NCI-H146 (cell line): Measurements from ENCODE around the gene RPL27.
"Not testable (repeated sequence)": the region's sequence is repeated elsewhere in the genome, so short reads cannot be mapped to it uniquely, and the experiment has no call there.

Experiments
- DNase-seq: peaks from one replicate; lab custom pipeline; 2025; lab: John Stamatoyannopoulos, UW

RPL27 gene

DNA sequence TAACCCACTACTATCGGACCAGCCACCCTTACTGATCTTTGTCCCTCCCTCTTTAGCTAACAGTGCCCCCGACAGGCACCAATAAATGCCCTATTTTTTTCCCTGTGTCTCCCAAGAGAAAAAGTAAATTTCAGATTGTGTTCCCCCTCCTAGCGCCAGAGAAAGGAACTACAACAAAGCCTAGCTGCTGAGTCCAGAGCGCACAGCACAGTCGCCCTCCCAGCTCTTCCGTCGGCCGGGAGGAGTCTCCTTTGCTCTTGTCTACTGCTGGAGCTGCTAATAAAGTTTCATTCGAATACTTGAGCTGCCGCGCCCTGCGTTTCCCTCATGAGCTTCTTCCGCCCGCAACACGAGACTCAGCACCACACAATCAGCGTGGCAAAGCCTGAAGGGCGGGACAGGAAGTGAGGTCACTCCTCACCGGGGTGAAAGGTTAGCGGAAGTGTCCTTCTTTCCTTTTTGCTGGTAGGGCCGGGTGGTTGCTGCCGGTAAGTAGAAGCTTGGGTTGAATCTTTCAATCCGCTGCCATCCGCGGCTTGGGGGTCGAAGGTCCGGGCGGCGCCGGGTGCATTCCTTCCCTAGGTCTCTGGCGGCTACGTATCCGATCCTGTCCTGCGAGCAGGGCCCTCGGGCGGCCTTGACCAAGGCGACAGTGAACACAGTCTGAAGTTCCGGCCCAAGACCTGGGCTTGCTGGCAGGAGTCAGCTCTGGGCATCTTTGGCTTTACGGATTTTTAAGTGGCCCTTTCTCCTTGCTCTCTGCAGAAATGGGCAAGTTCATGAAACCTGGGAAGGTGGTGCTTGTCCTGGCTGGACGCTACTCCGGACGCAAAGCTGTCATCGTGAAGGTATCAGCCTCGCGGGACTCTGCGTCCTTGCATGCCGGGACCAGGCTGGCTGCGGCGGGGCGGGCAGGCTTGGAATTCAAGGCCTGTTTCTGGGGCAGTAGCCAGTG, at the start of gene RPL27:
Gene RPL27 (plus strand): TSS at position 436 of the 955 bp plus-strand sequence. CDS start 332 bp downstream, at position 768.
- DNase-seq: peak; percentile 99

DNA sequence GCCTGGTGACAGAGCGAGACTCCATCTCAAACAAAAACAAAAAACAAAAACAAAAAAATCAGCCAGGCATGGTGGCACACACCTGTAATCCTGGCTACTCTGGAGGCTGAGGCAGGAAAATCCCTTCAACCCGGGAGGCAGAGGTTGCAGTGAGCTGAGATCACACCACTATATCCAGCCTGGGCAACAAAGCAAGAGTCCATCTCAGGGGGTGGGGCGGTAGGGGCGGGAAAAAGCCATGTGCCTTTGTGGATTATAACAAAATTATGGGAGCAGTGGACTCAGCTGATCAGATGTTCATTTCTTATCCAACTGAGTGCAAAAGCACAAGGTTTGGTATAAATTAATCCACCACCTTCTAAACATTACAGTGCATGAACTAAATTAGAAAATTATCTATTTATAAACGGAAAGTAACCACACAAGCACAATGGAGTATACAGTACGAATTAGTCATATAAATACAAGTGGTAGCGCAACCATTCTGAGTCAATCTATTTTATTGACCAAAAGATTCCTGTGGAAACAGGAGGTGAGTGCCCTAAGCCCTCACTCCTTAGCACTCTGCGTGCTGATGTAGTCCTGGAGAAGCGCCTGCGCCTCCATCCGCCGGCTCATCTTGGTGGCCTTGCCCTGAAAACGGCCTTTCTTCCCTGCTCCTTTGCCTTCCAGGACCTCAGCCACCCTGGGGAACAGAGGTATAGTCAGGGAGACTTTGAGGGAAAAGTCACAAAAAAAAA, 48.0 kb upstream of the RPL27 start:
- no peak for DNase-seq

DNA sequence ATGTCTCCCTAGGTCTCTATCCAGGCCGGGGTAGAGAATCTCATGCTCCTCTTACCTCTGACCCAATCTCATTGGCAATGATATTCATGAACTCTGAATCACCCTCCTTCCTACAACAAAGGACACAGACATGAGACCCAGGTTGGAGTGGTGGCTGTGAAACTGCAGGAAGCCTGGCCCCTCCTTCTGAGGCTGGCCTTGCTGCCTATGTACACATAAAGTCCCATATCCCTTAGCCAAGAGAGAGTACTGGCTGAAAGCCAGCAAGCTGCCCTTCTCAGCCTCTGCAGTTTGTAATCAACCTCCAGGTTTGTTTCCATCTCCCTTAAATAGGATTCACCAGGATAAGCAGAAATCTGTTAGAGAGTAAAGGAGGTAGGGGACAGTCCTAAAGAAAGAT, 44.5 kb upstream of the RPL27 start:
- no peak for DNase-seq

DNA sequence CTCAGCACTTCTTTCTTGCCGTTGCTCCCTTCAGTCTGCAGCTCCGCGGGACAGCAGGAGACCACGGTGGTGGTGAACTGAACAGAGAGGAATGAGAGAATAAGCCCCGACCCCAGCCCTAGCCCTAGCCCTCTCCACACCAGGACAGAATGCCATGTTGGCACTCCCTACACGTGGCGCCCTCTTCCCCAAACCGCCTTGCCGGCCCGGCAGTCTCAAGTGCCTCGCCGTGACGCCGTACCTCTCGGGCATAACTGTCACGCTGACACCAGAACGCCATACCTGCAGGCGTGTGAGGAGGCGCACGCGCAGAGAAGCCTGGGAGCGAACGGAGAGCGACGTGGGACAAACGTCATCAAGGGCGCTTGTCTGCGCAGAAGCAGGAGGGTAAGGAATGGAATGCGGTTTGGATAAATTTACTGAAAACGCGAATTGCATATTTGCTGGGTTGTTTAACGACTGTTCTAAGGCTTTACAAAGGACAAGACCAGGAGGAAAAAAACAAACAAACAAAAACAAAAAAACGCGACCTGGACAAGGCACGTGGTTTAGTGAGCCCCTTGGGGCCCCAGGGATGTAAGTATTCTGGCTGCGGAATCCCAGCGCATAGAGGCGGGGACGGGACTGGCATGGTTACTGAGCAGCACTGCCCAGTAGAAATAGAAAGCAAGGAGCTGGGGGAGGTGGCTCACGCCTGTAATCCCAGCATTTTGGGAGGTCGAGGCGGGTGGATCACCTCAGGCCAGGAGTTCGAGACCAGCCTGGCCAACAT, 33.9 kb upstream of the RPL27 start, which contains the start of gene AARSD1:
Gene AARSD1 (minus strand): TSS at position 294 of the 772 bp plus-strand sequence. CDS start 14 bp downstream, at position 280.
- DNase-seq: peak; percentile 91

DNA sequence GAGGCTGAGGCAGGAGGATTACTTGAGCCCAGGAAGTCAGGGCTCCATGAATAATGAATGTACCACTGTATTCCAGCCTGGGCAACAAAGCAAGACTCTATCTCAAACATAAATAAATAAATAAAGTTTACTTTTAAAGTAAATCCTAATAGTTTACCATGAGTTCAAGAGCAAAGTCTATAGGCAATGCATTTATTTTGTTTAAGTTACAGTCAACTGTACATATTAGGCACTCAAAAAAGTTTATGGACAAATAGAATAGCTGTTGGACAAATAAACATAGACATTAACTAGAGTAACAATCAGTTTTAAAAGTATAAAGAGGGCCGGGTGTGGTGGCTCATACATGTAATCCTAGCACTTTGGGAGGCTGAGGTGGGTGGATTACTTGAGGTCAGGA, 30.3 kb upstream of the RPL27 start:
- no peak for DNase-seq

DNA sequence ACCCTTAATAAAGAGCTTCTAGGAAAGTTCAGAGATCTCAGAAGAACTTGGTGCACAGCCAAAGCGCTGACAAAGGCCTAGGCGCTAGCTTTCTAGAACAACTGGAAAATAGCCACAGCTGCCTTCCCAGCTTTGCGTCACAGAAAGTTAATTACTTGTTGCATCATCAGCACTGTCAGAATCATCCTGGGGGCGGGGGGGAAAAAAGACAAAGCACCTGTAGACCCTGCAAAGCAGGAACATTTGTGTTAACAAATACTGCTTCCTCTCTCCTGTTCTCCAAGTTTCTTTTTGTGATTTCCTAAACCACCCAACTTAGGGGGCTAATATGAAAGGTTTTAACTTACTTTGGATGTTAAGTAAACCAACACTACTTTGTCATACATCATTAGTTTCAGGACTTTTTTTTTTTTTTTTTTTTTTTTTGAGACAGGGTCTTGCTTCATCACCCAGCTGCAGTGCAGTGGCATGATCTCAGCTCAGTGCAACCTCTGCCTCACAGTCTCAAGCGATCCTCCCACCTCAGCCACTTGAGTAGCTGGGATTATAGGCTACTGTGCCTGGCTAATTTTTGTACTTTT, 29.1 kb upstream of the RPL27 start:
- DNase-seq: no peak

DNA sequence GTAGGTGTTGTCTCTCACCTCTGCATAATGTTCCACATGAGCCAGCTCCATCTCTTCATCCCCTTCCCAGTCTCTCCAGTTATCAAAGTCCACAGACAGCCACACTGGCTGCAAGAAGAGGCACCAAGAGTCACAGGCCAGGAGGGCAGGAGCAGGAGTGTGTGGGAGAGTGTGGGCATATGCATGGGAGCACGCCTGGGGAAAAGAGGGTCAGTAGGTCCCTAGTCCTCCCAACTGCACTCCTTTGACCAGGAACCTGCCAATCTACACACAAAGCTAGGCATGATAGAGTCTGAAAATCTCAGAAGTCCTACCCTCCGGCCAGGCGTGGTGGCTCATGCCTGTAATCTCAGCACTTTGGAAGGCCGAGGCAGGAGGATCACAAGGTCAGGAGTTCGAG, 26.6 kb upstream of the RPL27 start:
- DNase-seq: no peak

DNA sequence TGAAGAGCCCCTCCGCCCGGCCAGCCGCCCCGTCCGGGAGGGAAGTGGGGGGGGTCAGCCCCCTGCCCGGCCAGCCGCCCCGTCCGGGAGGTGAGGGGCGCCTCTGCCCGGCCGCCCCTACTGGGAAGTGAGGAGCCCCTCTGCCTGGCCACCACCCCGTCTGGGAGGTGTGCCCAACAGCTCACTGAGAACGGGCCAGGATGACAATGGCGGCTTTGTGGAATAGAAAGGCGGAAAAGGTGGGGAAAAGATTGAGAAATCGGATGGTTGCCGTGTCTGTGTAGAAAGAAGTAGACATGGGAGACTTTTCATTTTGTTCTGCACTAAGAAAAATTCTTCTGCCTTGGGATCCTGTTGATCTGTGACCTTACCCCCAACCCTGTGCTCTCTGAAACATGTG, 24.9 kb upstream of the RPL27 start:
- not testable (repeated sequence) for DNase-seq

DNA sequence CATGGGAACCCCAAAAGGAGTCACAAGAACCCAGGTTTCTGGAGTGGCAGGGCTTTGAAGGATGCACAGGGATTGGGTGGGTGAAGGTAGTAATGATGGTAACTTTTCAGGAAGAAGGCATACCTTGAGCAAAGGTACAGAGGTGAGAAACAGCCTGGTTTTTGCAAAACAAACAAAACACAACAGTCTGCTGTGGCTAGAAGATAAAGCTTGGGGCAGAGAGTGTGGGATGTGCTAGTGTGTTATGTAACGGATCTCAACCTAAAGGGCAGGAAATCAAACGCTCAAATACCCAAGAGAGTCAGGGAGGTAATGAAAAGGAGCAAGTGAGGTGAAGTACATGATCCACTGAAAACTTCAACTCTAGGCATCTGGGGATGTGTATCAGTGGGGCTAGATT, 23.0 kb upstream of the RPL27 start:
- DNase-seq: no peak

DNA sequence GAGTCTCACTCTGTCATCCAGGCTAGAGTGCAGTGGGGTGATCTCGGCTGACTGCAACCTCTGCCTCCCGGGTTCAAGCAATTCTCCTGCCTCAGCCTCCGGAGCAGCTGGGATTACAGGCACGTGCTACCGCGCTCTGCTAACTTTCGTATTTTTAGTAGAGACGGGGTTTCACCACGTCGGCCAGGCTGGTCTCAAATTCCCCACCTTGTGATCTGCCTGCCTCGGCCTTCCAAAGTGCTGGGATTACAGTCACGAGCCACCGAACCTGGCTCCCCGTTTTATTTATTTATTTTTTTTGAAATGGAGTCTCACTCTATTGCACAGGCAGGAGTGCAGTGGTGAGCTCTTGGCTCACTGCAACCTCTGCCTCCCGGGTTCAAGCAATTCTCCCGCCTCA, 22.5 kb upstream of the RPL27 start:
- not testable (repeated sequence) for DNase-seq

DNA sequence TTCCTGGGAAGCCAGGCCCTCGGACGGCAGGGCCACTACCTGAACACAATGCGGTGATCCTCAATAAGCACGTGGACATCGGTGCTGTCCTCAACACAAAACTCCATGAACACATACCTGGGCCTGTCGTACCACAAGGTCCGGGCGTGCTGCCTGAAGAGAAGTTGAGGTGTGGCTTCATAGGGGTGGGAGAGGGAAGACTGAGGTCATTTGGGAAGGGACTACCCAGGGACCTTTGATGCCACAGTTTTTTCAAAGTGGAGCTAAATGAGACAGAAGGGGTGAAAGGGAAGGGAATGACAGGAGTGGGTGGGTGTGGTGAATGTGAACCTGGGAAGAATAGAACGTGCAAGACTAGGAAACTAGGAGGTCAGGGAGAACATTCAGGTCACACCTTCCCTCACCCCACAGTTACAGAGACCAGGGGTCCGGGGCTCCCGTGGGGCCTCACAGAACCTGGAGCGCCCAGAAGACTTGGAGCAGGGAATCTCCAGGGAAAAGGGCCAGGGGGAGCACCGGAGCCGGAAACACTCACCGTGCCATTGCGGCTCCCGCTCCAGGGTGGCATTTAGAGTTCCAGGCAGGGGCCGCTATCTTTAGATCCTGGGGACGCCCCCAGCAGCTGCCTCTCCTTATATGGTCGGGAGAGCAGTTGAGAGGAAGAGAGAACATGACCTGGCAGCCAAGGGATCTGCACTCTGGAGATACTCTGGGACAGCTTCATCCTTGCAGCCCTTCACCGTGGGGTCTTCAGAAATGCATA, 18.5 kb upstream of the RPL27 start, which contains the start of gene PTGES3L:
Gene PTGES3L (minus strand): TSS at position 570 of the 763 bp plus-strand sequence. CDS start 27 bp downstream, at position 543.
- DNase-seq: peak; percentile 83

DNA sequence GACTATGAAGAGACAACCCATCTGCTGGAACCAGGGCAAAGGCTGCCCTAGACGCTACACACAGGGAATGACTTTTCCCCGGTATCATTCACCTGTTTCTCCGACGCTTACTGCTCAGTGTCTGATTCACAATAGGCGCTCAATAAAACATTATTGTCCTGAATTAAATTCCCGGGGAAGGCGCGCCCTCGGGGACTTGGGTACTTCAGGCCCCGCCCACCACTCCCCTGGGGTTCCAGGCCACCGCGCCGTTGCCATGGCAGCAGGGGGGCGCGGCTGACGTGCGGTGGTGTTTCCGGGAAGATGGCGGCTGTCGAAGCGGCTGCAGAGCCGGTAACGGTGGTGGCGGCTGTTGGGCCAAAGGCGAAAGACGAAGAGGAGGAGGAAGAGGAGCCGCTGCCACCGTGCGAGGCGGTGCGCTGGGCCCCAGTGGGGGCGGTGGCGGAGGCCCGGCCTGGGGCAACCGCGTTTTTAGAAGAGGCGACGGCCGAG, 17.9 kb upstream of the RPL27 start, which contains the start of gene RUNDC1:
Gene RUNDC1 (plus strand): TSS at position 292 of the 492 bp plus-strand sequence. CDS start 12 bp downstream, at position 304.
- peak; percentile 93 for DNase-seq

DNA sequence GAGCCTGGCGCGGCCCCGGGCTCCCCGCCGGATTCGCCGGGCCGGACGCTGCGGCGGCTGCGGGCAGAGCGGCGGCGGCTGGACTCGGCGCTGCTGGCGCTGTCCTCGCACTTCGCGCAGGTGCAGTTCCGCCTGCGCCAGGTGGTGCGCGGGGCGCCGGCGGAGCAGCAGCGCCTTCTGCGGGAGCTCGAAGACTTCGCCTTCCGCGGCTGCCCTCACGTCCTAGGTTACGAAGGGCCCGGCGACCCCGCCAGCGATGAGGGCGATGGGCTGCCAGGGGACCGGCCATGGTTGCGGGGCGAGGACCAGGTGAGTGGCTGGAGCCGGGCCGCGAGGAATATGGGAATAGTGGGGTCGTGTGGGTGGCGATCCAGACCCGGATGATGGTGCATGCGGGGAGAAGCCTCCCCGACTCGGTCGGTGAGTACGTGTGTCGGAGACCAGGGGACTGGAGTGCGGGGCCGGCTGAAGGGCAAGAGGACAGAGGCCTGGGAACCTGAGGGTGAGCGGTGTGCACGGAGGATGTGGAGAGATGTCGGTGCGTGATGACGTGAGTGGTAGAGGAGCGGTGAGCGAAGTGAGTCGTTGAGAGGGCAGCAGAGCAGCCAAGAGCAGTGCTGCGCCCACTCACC, 17.3 kb upstream of the RPL27 start:
- peak; percentile 62 for DNase-seq

DNA sequence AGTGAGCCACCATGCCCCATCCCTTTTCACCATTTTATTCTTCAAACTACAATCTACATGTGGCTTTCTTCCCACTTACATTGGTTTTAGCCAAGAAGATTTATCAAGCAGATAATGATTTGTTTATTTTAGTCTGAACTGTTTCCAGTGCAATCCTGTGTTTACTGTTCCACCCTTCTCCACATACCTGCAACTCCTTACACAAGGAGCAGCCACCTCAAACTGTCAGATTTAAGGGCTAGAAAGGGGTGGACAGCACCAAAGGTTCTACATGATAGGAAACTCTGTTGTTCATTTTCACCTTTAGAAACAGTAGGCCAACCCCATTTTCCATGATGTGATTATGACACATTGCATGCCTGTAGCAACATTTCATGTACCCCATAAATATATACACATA, 16.0 kb upstream of the RPL27 start:
- DNase-seq: no peak

DNA sequence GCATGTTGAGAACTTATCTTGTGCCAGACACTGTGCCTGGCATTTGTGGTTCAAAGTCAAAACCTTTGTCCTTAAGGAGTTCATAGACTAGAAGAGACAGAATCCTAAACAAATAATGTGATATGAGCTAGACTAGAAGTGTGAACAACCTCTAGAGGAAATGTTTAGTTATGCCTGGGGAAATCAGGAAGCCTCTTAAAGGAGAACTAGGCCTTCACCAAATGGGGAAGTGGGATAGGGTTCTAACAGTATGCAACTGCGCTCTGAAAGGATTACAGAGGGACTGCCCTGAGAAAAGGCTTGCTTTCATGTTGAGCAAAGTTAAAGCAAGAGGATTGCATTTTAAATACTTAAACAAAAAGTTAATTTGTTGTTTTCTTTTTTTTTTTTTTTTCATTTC, 13.0 kb upstream of the RPL27 start:
- DNase-seq: no peak

DNA sequence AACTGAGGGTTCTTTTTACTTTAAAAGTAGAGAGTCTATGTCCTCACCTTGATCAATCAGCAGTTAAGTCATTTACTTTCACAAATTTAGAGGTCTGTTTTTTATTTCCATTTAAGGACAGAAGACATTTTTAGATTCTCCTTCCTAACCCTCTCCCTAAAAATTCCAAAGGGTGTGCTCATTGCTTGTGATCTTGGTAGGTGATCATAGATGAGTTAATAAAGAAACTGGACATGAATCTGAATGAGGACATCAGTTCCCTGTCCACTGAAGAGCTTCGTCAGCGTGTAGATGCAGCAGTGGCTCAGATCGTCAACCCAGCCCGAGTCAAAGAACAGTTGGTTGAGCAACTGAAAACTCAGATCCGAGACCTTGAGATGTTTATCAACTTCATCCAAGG, 9.1 kb upstream of the RPL27 start:
- DNase-seq: no peak

DNA sequence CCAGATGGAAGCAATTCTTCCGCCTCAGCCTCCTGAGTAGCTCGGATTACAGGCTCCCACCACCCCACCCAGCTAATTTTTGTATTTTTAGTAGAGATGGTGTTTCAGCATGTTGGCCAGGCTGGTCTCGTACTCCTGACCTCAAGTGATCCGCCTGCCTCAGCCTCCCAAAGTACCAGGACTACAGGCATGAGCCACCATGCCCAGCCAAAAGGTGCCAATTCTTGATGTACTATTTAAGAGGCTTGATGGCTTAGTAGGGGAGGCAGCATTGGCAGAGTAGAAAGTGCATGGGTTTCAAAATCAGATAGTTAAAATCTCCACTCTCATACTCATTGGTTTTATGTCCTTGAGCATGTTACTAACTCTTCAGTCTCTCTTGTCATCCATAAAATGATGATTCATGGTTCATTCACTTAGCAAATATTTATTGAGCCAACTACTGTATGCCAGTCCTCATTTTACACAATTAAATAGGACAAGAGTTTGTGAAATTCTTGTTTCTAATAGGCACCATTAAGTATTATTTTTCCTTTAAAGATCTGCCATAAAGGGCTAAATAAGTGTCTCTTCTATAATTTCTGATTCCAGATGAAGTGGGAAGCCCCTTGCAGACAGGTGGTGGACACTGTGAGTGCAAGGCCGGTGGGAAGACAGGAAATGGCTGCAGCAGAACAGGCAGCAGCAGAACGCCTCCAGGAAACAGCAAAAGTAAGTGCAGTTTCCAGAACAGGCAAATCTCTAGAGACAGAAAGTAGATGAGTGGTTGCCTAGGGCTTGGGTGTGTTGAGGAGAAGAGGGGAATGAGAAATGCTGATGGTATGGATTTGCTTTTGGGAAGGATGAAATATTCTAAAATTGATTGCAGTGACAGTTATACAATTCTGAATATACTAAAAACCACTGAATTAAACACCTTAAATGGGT, 8.2 kb upstream of the RPL27 start:
- no peak for DNase-seq

DNA sequence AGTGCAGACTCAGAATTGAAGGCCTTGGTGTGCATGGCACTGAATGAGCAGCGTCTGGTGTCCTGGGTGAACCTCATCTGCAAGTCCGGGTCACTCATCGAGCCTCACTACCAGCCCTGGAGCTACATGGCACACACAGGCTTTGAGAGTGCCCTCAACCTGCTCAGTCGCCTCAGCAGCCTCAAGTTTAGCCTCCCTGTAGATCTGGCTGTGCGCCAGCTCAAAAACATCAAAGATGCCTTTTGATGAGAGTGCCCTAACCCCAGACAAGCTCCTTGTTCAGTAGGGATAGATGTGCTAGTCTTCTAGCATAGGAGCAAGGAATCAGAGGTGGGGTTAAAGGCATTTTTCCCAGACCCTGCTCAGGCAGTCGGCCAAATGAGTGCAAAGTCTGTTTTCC, 6.7 kb upstream of the RPL27 start:
- DNase-seq: no peak

DNA sequence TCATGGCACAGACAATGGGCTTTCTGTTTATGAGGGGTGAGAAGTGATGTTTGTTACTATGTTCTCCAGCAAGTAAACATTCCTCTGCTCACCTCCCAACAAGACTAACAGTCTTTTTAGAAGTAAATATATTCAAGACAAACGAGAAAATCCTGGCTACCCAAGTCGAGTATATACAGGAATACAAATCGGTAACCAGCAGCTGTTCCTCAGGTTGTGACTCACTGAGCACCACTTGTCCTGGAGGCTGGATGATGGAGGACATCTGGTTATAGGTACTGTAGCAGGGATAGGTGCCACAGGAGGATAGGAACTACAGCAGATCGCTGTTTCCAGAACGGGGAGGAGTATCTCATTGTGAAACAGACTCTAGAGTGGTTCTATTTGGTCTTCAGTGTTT, 5.3 kb upstream of the RPL27 start:
- DNase-seq: no peak
